NCI-H2227 (cell line): Measurements from ENCODE around the gene GDF10.

Source experiments
- DNase-seq: peaks from one replicate; lab custom pipeline; 2025; ENCODE audit not compliant: unreplicated experiment; lab: John Stamatoyannopoulos, UW

GDF10 gene

GRCh38 chr10:47350671-47351640 lies 51.0 kb downstream of the GDF10 start:
- DNase-seq = no peak

DNA sequence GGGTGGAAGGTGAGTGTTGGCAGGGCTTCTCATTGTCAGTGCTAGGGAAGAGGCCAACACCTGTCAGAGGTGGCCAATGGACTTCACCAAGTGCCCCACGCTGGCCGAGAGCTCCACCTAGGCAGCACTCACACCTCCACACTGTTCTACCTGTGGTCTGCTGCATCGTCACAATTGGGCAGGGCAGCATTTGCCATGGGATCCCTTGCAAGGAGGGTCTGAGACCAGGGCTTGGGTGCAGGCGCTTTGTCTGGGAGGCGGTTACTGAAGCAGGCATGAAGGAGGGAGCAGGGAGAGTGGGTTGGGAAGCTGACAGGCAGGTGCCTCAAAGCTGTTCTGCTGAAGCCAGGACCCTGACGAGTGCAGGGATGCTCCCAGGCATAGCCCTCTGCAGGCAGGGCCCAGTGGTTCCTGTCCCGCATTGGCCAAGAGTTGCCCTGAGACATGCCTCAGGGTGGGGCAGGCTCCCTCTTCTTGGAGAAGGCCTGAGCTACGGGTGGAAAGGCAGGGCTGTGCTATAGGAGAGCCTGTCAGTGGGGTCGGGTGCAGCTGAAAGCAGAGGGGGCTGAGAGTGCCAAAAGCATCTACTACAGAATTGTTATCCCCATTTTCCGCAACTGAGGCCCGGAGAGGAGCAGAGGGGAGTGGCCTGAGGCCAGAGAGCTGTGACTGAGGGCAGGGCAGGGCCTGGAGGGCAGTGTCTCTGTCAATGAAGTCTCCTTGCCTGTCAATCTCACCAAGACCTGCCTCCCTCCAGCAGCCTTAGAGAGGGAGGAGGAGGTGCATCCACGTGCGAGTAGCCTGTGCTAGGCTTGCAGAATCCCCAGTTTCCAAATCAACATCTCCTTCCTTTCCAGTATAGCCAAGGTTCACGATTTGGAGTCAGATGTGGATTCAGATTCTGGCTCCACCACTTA lies 52.2 kb downstream of the GDF10 start:
- no peak for DNase-seq

- no peak for DNase-seq
These were observed 53.4 kb downstream of the GDF10 start for GRCh38 chr10:47353351-47353750.

GRCh38 chr10:47354165-47354564 lies 54.2 kb downstream of the GDF10 start:
- DNase-seq = no peak

DNA sequence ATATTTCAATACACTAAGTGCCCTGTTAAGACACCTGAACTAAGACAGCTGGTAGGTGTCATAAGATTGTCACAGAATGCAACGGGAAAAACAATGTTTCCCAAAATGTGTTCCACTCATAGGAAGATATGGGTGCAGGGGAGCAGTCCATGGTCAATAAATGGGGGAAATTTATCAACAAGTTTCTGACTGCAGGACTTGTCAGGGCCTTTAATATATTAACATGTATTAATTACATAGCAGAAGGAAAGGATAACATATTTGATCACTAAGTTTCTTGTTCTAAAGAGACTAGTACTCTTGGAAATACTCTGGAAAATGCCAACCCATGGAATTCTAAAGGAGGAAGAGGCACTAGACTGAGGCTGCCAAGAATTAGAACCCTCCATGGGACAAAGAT lies 54.9 kb downstream of the GDF10 start:
- DNase-seq = no peak

DNA sequence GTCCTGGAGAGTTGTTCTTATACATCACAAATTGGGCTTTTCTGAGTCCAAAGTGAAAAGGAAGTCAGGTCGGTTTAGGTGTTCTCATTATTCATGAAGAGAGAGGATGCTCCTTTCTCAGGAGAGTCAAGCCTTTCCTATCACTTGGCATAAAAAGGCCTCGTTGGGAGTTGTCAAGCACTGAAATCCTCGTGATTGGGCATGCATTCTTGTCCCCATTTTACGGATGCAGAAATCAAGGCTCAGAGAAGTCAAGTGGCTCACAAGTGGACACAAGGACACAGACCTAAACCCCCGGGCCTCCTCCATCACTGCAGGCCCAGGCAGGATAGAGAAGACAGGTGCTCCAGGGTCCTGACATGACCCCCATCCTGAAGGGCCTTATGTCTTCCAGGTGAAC lies 56.7 kb downstream of the GDF10 start:
- no peak for DNase-seq

- DNase-seq = no peak
These were observed 57.2 kb downstream of the GDF10 start for GRCh38 chr10:47357131-47357582.

GRCh38 chr10:47357911-47358310 lies 57.9 kb downstream of the GDF10 start:
- no peak for DNase-seq

DNA sequence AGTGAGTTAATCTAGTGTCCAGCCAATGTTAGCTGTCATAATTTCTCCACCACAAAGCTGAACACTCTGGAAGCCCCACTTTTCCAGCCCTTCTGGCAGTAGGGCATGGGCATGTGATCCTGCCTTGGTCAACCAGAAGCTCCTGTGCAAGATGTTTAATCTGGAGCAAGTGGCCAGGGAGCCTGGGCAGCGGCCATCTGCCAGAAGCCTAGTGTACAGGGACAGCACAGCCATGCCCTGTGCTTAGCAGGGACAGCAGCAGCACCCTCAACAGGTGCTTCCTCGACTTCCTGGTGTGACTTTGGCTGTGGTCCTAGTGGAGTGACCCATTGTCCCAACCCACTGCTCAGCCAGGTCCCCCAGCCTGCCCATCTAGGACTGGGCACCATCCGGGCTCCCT lies 58.5 kb downstream of the GDF10 start:
- no peak for DNase-seq

DNA sequence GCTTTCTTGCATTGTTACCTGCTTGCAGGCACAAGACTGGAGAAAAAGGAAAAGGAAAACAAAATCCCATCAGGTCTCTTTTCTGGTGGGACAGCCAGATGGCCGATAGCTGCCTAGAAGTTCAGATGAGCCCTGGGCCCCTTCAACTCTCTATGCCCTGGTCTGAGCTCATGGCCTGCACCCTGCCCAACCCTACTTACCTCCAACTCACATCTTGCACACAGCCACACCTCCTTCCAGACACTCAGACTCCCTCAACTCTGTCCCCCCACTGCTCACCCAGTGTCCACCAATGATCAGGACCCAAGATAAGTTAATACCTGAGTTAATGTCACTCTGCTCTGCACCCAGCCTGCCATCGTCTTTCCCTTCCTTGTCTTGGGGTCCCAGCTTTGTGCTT lies 59.1 kb downstream of the GDF10 start:
- DNase-seq = no peak

DNA sequence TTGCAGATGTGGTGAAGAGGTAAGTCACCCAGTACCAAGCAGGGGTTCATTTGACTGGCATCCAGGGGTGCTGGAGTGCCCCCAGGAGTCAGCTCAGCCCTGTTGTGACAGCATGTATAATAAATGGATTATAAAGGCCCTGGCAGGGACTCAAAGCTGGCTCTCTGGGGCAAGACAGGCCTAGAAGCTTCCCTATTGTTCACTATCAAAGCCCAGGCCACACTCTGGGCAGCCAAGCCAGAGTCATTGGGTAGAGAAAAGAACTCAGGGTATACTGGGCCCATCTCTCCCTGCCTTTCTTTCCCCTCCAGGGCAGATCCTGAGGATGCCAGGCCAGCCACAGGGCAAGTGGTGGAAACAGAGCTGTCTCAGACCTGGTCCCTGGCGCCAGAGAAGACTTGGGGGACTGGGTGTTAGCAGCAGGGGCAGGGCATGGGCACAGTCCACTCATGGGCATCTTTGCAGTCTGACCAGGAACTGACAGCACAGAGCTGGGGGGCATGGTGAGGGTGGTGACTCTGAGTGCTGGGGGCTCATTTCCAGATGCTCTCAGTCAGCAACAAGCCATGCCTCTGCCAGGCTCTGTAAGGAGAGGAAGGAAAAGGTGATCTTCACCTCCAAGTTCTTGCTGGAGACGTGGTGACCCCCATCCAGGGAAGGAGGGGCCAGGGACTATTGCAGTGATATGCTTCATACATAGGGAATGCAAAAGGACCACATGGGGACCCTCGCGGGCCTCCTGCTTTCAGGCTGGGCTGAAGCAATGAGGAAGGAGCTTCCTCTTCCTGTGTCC lies 59.8 kb downstream of the GDF10 start:
- DNase-seq = no peak

DNA sequence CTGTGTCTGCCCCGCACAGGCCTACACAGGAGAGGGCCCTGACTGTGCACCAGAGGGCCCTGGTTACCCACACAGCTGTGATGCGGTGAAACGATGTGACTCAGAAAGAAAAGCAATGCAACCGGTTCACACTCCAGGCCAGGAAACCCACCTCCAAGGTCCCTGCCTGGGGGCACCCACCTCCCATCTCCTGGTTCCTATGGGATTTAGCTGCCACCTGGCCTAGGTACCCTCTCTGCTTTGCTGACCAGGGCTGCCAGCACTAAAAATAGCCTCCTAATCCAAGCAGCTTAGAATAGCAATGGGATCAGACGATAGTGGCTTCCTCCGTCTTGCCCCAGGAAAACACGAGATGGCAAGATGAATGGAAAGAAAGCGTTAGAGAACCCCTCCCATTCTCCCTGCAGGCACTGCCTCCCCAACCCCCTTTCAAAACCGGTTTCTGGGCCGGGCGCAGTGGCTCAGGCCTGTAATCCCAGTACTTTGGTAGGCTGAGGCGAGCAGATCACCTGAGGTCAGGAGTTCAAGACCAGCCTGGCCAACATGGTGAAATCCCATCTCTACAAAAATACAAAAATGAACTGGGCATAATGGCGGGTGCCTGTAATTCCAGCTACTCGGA lies 60.5 kb downstream of the GDF10 start:
- no peak for DNase-seq

- peak; percentile 11 for DNase-seq
These were observed 61.3 kb downstream of the GDF10 start for GRCh38 chr10:47361293-47361692.

DNA sequence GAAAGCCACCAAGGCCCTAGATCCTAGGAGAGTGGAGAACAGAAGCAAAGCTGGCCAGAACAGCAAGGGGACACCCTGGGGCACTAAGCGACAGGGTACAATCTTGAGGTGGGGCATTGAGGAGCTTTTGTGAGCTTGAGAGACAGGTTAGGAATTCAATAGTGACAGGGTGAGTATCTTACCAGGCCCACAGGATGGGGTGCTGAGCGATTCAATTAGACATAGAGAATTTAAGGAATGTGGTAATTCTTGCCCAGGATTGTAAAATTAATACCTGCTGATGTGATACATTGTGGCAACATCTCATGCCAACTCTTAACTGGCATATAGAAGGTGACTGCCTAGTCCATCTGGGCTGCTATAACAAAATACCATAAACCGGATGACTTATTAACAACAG lies 62.2 kb downstream of the GDF10 start:
- no peak for DNase-seq
